SK-N-SH (cell line): ENCODE results near the gene SLC9A2. TPM values are rescaled to one million over a fixed set of nuclear protein-coding genes. Genes with fewer than 3 reads are reported as not detected.

Experiments
- CTCF ChIA-PET: fragments of 300-600, 350-600 bp; formaldehyde crosslinking; extraction: SDS; loops from one replicate; lab custom pipeline; 2021; lab: Yijun Ruan, JAX
- POLR2A ChIA-PET: fragments of 350-600 bp; sonication (Branson Sonifier 250); formaldehyde crosslinking; extraction: SDS; loops from one replicate; lab custom pipeline; 2020; ENCODE audit warnings: antibody characterized with exemption, inconsistent platforms; lab: Yijun Ruan, JAX
- DNase-seq: peaks from one replicate; pipeline ENCODE4 v3.0.0; 2012
- H2AFZ ChIP-seq: fragments of 200-600 bp; sonication (generic); 2 replicates; pipeline ENCODE4 v1.8.1; 2016; ENCODE audit warnings: antibody characterized with exemption, mild to moderate bottlenecking, low read depth
- H3F3A ChIP-seq: fragments of 200-600 bp; sonication (generic); replicated peaks from 2 replicates; pipeline ENCODE3; 2016; ENCODE audit warnings: antibody characterized with exemption, mild to moderate bottlenecking; ENCODE audit not compliant: insufficient read depth
- H3K27ac ChIP-seq, 2 experiments: fragments of 200-500 bp in 1 of 2; fragments of 200-600 bp in 1 of 2; sonication (Bioruptor generic) in 1 of 2; sonication (generic), shearing (Covaris generic) in 1 of 2; 2 replicates each; pipeline versions ENCODE4 v1.5.1 to v1.6.1; 2014 to 2016; ENCODE audit warnings: low read depth in 2 of 2, inconsistent platforms in 1 of 2, low read length in 1 of 2, mild to moderate bottlenecking in 1 of 2, mixed read lengths in 1 of 2
- H3K27me3 ChIP-seq: fragments of 200-600 bp; sonication (generic), shearing (Covaris generic); 2 replicates; pipeline ENCODE4 v1.6.1; 2016; ENCODE audit warnings: mixed run types; ENCODE audit not compliant: insufficient read depth
- H3K36me3 ChIP-seq, 2 experiments: fragments of 200-500 bp in 1 of 2; fragments of 200-600 bp in 1 of 2; sonication (Bioruptor generic) in 1 of 2; sonication (generic) in 1 of 2; replicated peaks in 1 of 2; 2 replicates each; pipeline versions ENCODE3 to v1.5.1; 2014 to 2016; ENCODE audit warnings: low read length in 1 of 2, mild to moderate bottlenecking in 1 of 2; ENCODE audit not compliant: insufficient read depth in 2 of 2, control insufficient read depth in 1 of 2
- H3K4me1 ChIP-seq, 2 experiments: fragments of 200-500 bp in 1 of 2; fragments of 200-600 bp in 1 of 2; sonication (Bioruptor generic) in 1 of 2; sonication (generic), shearing (Covaris generic) in 1 of 2; 2 replicates each; pipeline versions ENCODE4 v1.5.1 to v1.6.1; 2014 to 2016; ENCODE audit warnings: low read depth in 1 of 2, low read length in 1 of 2, mixed run types in 1 of 2; ENCODE audit not compliant: insufficient read depth in 2 of 2, control insufficient read depth in 1 of 2
- H3K4me2 ChIP-seq: fragments of 200-600 bp; sonication (generic), shearing (Covaris generic); 2 replicates; pipeline ENCODE4 v1.6.1; 2017; ENCODE audit warnings: mixed run types
- H3K4me3 ChIP-seq, 2 experiments: fragments of 200-500 bp in 1 of 2; fragments of 200-600 bp in 1 of 2; sonication (Bioruptor generic) in 1 of 2; sonication (generic), shearing (Covaris generic) in 1 of 2; 2 replicates each; pipeline versions ENCODE4 v1.5.1 to v1.8.1; 2014 to 2016; ENCODE audit warnings: low read depth in 2 of 2, inconsistent platforms in 1 of 2, low read length in 1 of 2, mild to moderate bottlenecking in 1 of 2, mixed read lengths in 1 of 2, moderate library complexity in 1 of 2
- H3K79me2 ChIP-seq: fragments of 200-600 bp; sonication (generic); 2 replicates; pipeline ENCODE4 v1.8.1; 2017; ENCODE audit warnings: mild to moderate bottlenecking; ENCODE audit not compliant: insufficient read depth
- H3K9ac ChIP-seq: fragments of 200-600 bp; sonication (generic); 2 replicates; pipeline ENCODE4 v1.6.1; 2017; ENCODE audit warnings: mixed run types
- H3K9me2 ChIP-seq: fragments of 200-600 bp; sonication (generic); 2 replicates; pipeline ENCODE4 v1.6.1; 2017; ENCODE audit warnings: mixed run types
- H3K9me3 ChIP-seq: fragments of 200-600 bp; sonication (generic); 2 replicates; pipeline ENCODE4 v1.6.1; 2017; ENCODE audit warnings: mixed run types, mild to moderate bottlenecking, moderate library complexity
- H4K20me1 ChIP-seq: fragments of 200-600 bp; sonication (generic); 2 replicates; pipeline ENCODE4 v1.6.1; 2017; ENCODE audit warnings: mild to moderate bottlenecking, mixed run types; ENCODE audit not compliant: insufficient read depth
- ELF1 ChIP-seq: IDR thresholded peaks from 2 replicates; pipeline ENCODE4 v1.4.0; 2012
- EZH2phosphoT487 ChIP-seq: fragments of 200-600 bp; sonication (generic); IDR thresholded peaks from 2 replicates; pipeline ENCODE4 v1.6.1; 2017; ENCODE audit warnings: low read depth, mixed run types, mild to moderate bottlenecking, antibody characterized with exemption, moderate library complexity, borderline replicate concordance
- IRF3 ChIP-seq: fragments of 150-350 bp; IDR thresholded peaks from 2 replicates; pipeline ENCODE4 v1.6.1; 2016; ENCODE audit warnings: mild to moderate bottlenecking, low read depth, low read length
- NRF1 ChIP-seq: IDR thresholded peaks from 2 replicates; pipeline ENCODE4 v1.6.1; 2012; ENCODE audit warnings: low read depth, mild to moderate bottlenecking, low read length
- REST ChIP-seq: IDR thresholded peaks from 2 replicates; pipeline ENCODE4 v1.6.1; 2012; ENCODE audit warnings: mild to moderate bottlenecking, low read depth, low read length, moderate library complexity
- RFX5 ChIP-seq: IDR thresholded peaks from 2 replicates; pipeline ENCODE4 v1.6.1; 2012; ENCODE audit warnings: mild to moderate bottlenecking, improper control_type of control experiment, low read length
- SIN3A ChIP-seq: IDR thresholded peaks from 2 replicates; pipeline ENCODE4 v1.6.1; 2012; ENCODE audit warnings: low read depth, mild to moderate bottlenecking, low read length, moderate library complexity, borderline replicate concordance
- SMC3 ChIP-seq: IDR thresholded peaks from 2 replicates; pipeline ENCODE4 v1.6.1; 2012; ENCODE audit warnings: low read depth, low read length, improper control_type of control experiment
- TEAD4 ChIP-seq: IDR thresholded peaks from 2 replicates; pipeline ENCODE4 v1.4.0; 2012; ENCODE audit warnings: mild to moderate bottlenecking, borderline replicate concordance; ENCODE audit not compliant: insufficient read depth
- USF1 ChIP-seq: IDR thresholded peaks from 2 replicates; pipeline ENCODE4 v1.4.0; 2012; ENCODE audit warnings: low read depth, borderline replicate concordance
- ZBTB33 ChIP-seq: IDR thresholded peaks from 2 replicates; pipeline ENCODE4 v1.4.0; 2012; ENCODE audit warnings: low read depth, borderline replicate concordance
- WGBS: methylation state at CpG from one replicate; pipeline ENCODE4 v1.1.6; 2017; ENCODE audit warnings: low lambda C conversion rate; 5-methylcytosine and 5-hydroxymethylcytosine counted together
- polyA plus RNA-seq, 3 experiments: library from polyadenylated mRNA; depleted of rRNA; stranded (reverse); fragments of >200 nt; gene quantifications; 2 replicates each; pipeline ENCODE4 v1.2.3, GENCODE V29; 2012

The SLC9A2 gene
- polyA plus RNA-seq, 1 of the 3 experiments (the other 2 are of a cell fraction): not detected

- no peak overlapping the region for H3K4me2 ChIP-seq
- TF ChIP-seq ZBTB33: no peak
- no peak for TF ChIP-seq NRF1
- TF ChIP-seq RFX5: no peak
- no peak for TF ChIP-seq ELF1
- TF ChIP-seq SIN3A: no peak
- no peak for TF ChIP-seq SMC3
- no peak for TF ChIP-seq REST
- TF ChIP-seq EZH2phosphoT487: no peak
- H3K27ac ChIP-seq: no peak overlapping the region
- H3F3A ChIP-seq: no peaks in the 10 kb centered on the region
- 6% methylated on average over 6 of the region's 6 CpGs for whole genome bisulfite sequencing
- H4K20me1 ChIP-seq: no peaks in the 10 kb centered on the region
- H3K9me3 ChIP-seq: no peaks in the 10 kb centered on the region
- H3K9me2 ChIP-seq: no peaks in the 10 kb centered on the region
- no peak overlapping the region for H3K9ac ChIP-seq
- no peaks in the 10 kb centered on the region for H3K79me2 ChIP-seq
- no peak overlapping the region for H2AFZ ChIP-seq
- no peaks in the 10 kb centered on the region for H3K36me3 ChIP-seq
- DNase-seq: no peak
- H3K27me3 ChIP-seq: no peaks in the 10 kb centered on the region; the same call in 1 of the 2 replicates
- H3K4me3 ChIP-seq: no peak overlapping the region
- CTCF ChIA-PET: interaction anchor here (1.1 kb wide), 1 partner anchor 12 kb away, joined by 3 read pairs; no protein-coding TSS in a partner anchor
- H3K4me1 ChIP-seq: no peaks in the 10 kb centered on the region
- POLR2A ChIA-PET: no interaction called here
Measured at GRCh38 chr2:102594445-102595016, 24.8 kb upstream of the SLC9A2 start.

- Histone ChIP-seq H3K9ac (no peak overlapping the region), H3F3A (no peaks in the 10 kb centered on the region), H3K36me3 (no peaks in the 10 kb centered on the region), H3K4me2 (no peak overlapping the region), H3K27me3 (no peaks in the 10 kb centered on the region; the same call in 1 of the 2 replicates), H3K4me3 (no peak overlapping the region), H3K4me1 (no peaks in the 10 kb centered on the region), H4K20me1 (no peaks in the 10 kb centered on the region), H3K9me3 (no peaks in the 10 kb centered on the region), H3K27ac (no peak overlapping the region), H3K9me2 (no peaks in the 10 kb centered on the region), H2AFZ (no peak overlapping the region), H3K79me2 (no peaks in the 10 kb centered on the region)
- ChIA-PET POLR2A (no interaction called here), CTCF (no interaction called here)
- WGBS: 3% methylated on average over 5 of the region's 9 CpGs
- DNase-seq: no peak
- TF ChIP-seq TEAD4 (no peak), ELF1 (no peak), NRF1 (no peak), IRF3 (no peak), USF1 (no peak), REST (no peak), SIN3A (no peak)
Measured at GRCh38 chr2:102597788-102598187, 21.6 kb upstream of the SLC9A2 start.
